Hepatocyte (in vitro differentiated cells): ENCODE measurements around the gene OSMR. TPM values are rescaled to one million over a fixed set of nuclear protein-coding genes. Genes with fewer than 3 reads are reported as not detected.

ENCODE experiments used
- DNase-seq: peaks from one replicate; pipeline ENCODE4 v3.0.0-alpha.2; 2016; ENCODE audit warnings: low spot score
- H2AFZ ChIP-seq: fragments of 200-600 bp; sonication (generic); 2 replicates; pipeline ENCODE4 v1.6.0; 2016; ENCODE audit warnings: antibody characterized with exemption, mild to moderate bottlenecking
- H3K27ac ChIP-seq: fragments of 200-600 bp; sonication (generic); 2 replicates; pipeline ENCODE4 v1.5.1; 2016; ENCODE audit warnings: mild to moderate bottlenecking
- H3K27me3 ChIP-seq: fragments of 200-600 bp; sonication (generic); 2 replicates; pipeline ENCODE4 v1.6.1; 2016
- H3K36me3 ChIP-seq: fragments of 200-600 bp; sonication (generic); replicated peaks from 2 replicates; pipeline ENCODE4 v1.5.1; 2016; ENCODE audit warnings: low read depth; ENCODE audit not compliant: insufficient read depth
- H3K4me1 ChIP-seq: fragments of 200-600 bp; sonication (generic); 2 replicates; pipeline ENCODE4 v1.5.1; 2016; ENCODE audit warnings: mild to moderate bottlenecking, moderate library complexity; ENCODE audit not compliant: insufficient read depth
- H3K4me2 ChIP-seq: fragments of 200-600 bp; sonication (generic); 2 replicates; pipeline ENCODE4 v1.6.0; 2016
- H3K4me3 ChIP-seq: fragments of 200-600 bp; sonication (generic); 2 replicates; pipeline ENCODE4 v1.5.1; 2016; ENCODE audit warnings: mild to moderate bottlenecking
- H3K79me2 ChIP-seq: fragments of 200-600 bp; sonication (generic); 2 replicates; pipeline ENCODE4 v1.6.0; 2017; ENCODE audit warnings: mild to moderate bottlenecking
- H3K9me2 ChIP-seq: fragments of 200-600 bp; sonication (generic); replicated peaks from 2 replicates; pipeline ENCODE4 v1.6.0; 2017; ENCODE audit warnings: mild to moderate bottlenecking; ENCODE audit not compliant: insufficient read depth
- H3K9me3 ChIP-seq: fragments of 200-600 bp; sonication (generic); 2 replicates; pipeline ENCODE4 v1.5.1; 2016; ENCODE audit warnings: low read depth, mild to moderate bottlenecking
- H4K20me1 ChIP-seq: fragments of 200-600 bp; sonication (generic); 2 replicates; pipeline ENCODE4 v1.6.0; 2016; ENCODE audit warnings: mild to moderate bottlenecking; ENCODE audit not compliant: insufficient read depth, poor library complexity, severe bottlenecking
- CTCF ChIP-seq: fragments of 200-600 bp; sonication (generic); IDR thresholded peaks from 2 replicates; pipeline ENCODE4 v1.5.1; 2016; ENCODE audit warnings: antibody characterized with exemption, mild to moderate bottlenecking; ENCODE audit not compliant: poor library complexity
- EZH2 ChIP-seq: fragments of 200-600 bp; sonication (generic); IDR thresholded peaks from 2 replicates; pipeline ENCODE4 v1.6.1; 2016; ENCODE audit warnings: antibody characterized with exemption, mild to moderate bottlenecking, borderline replicate concordance
- EZH2phosphoT487 ChIP-seq: fragments of 200-600 bp; sonication (generic); IDR thresholded peaks from one replicate; pipeline ENCODE4 v1.6.1; 2018; ENCODE audit warnings: antibody characterized with exemption, mild to moderate bottlenecking, low read depth, moderate library complexity; ENCODE audit not compliant: unreplicated experiment, severe bottlenecking
- WGBS: methylation state at CpG from one replicate; pipeline ENCODE4 v1.1.6; 2016; ENCODE audit warnings: low lambda C conversion rate; ENCODE audit errors: missing lambda C conversion rate; 5-methylcytosine and 5-hydroxymethylcytosine counted together
- polyA plus RNA-seq: library from polyadenylated mRNA; unstranded; fragments of >200 nt; fragmentation: Nextera tagmentation; extraction: Ambion mirVana; gene quantifications from 2 replicates; pipeline ENCODE4 v1.2.1, GENCODE V29; 2016
- total RNA-seq: library from RNA; depleted of rRNA; stranded (reverse); fragments of >200 nt; gene quantifications from 2 replicates; pipeline ENCODE4 v1.2.3, GENCODE V29; 2014

OSMR gene
- total and polyA plus RNA-seq, 2 experiments from 2014 or later, result 15.1 to 17.6 TPM

DNA sequence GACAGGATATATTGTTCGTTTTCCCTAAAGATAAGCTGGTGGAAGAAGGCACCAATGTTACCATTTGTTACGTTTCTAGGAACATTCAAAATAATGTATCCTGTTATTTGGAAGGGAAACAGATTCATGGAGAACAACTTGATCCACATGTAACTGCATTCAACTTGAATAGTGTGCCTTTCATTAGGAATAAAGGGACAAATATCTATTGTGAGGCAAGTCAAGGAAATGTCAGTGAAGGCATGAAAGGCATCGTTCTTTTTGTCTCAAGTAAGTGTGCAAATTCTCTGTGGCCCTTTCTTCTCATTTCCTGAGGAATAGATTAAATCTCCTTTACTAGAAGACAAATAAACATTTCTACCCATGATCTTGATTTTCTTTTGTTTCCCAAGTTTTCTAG is 38.0 kb downstream of the OSMR start:
- WGBS, result 92% methylated on average over 3 of the region's 3 CpGs
- no peaks in the 10 kb centered on the region for H3K27me3 ChIP-seq
- H3K9me2 ChIP-seq, result no peaks in the 10 kb centered on the region
- H2AFZ ChIP-seq, result no peak overlapping the region
- no peaks in the 10 kb centered on the region for H4K20me1 ChIP-seq
- no peaks in the 10 kb centered on the region for H3K4me1 ChIP-seq
- H3K9me3 ChIP-seq, result no peaks in the 10 kb centered on the region
- no peak overlapping the region for H3K4me3 ChIP-seq
- H3K27ac ChIP-seq, result no peak overlapping the region
- no peak for TF ChIP-seq EZH2
- no peak for TF ChIP-seq EZH2phosphoT487
- TF ChIP-seq CTCF, result no peak
- DNase-seq, result no peak
- H3K4me2 ChIP-seq, result no peak overlapping the region
- H3K79me2 ChIP-seq, result no peaks in the 10 kb centered on the region
- H3K36me3 ChIP-seq, result no peaks in the 10 kb centered on the region

GRCh38 chr5:38885208-38885607 is 39.4 kb downstream of the OSMR start:
- Histone ChIP-seq H3K4me2 (no peak overlapping the region), H3K9me3 (no peaks in the 10 kb centered on the region), H3K9me2 (no peaks in the 10 kb centered on the region), H3K27me3 (no peaks in the 10 kb centered on the region), H3K4me3 (no peak overlapping the region), H3K36me3 (no peaks in the 10 kb centered on the region), H4K20me1 (no peaks in the 10 kb centered on the region), H3K4me1 (no peaks in the 10 kb centered on the region), H3K79me2 (no peaks in the 10 kb centered on the region), H3K27ac (no peak overlapping the region), H2AFZ (no peak overlapping the region)
- TF ChIP-seq CTCF, result no peak
- TF ChIP-seq EZH2, result no peak
- TF ChIP-seq EZH2phosphoT487, result no peak
- DNase-seq, result no peak
- 80% methylated on average over 3 of the region's 3 CpGs for WGBS

GRCh38 chr5:38888041-38888440 is 42.2 kb downstream of the OSMR start:
- 73% methylated on average over 8 of the region's 8 CpGs for WGBS
- H3K36me3 ChIP-seq, result no peaks in the 10 kb centered on the region
- no peaks in the 10 kb centered on the region for H3K9me3 ChIP-seq

More at GRCh38 chr5:38888041-38888440, 42.2 kb downstream of the OSMR start:
- H2AFZ ChIP-seq, result no peak overlapping the region
- H4K20me1 ChIP-seq, result no peaks in the 10 kb centered on the region
- H3K27me3 ChIP-seq, result no peaks in the 10 kb centered on the region
- no peaks in the 10 kb centered on the region for H3K9me2 ChIP-seq
- no peak overlapping the region for H3K4me3 ChIP-seq
- no peak for DNase-seq
- no peaks in the 10 kb centered on the region for H3K79me2 ChIP-seq
- H3K4me2 ChIP-seq, result no peak overlapping the region
- TF ChIP-seq CTCF (no peak), EZH2 (no peak), EZH2phosphoT487 (no peak)
- no peaks in the 10 kb centered on the region for H3K4me1 ChIP-seq
- H3K27ac ChIP-seq, result no peak overlapping the region
